Astrocyte (in vitro differentiated cells and primary cell): Measurements from ENCODE around the gene TTC1. TPM values are rescaled to one million over a fixed set of nuclear protein-coding genes. Genes with fewer than 3 reads are reported as not detected.

Source experiments
- DNase-seq: peaks from one replicate; pipeline ENCODE4 v3.0.0-alpha.2; 2010; ENCODE audit warnings: low read depth
- FAIRE-seq: peaks from 2 replicates; lab custom pipeline; 2011; peaks lifted over from hg19 to GRCh38; lab: Jason Lieb, UNC
- H2AFZ ChIP-seq: 2 replicates; pipeline ENCODE4 v1.6.0; 2012; ENCODE audit warnings: low read depth, low read length, inconsistent platforms
- H3K27ac ChIP-seq: 2 replicates; pipeline ENCODE4 v1.5.1; 2011; ENCODE audit warnings: low read depth, low read length, inconsistent platforms
- H3K27me3 ChIP-seq: 2 replicates; pipeline ENCODE4 v1.6.0; 2011; ENCODE audit warnings: low read length, inconsistent platforms; ENCODE audit not compliant: insufficient read depth
- H3K36me3 ChIP-seq: 2 replicates; pipeline ENCODE4 v1.5.1; 2011; ENCODE audit warnings: low read length, inconsistent platforms; ENCODE audit not compliant: insufficient read depth
- H3K4me1 ChIP-seq: 2 replicates; pipeline ENCODE4 v1.5.1; 2011; ENCODE audit warnings: low read length, inconsistent platforms; ENCODE audit not compliant: insufficient read depth
- H3K4me2 ChIP-seq: 2 replicates; pipeline ENCODE4 v1.6.0; 2012; ENCODE audit warnings: low read length, inconsistent platforms
- H3K4me3 ChIP-seq: 2 replicates; pipeline ENCODE4 v1.5.1; 2011; ENCODE audit warnings: low read depth, mild to moderate bottlenecking, low read length, inconsistent platforms; ENCODE audit not compliant: insufficient read depth
- H3K79me2 ChIP-seq: 2 replicates; pipeline ENCODE4 v1.6.0; 2012; ENCODE audit warnings: mild to moderate bottlenecking, low read length, inconsistent platforms; ENCODE audit not compliant: insufficient read depth
- H3K9ac ChIP-seq: 2 replicates; pipeline ENCODE4 v1.6.0; 2012; ENCODE audit warnings: mild to moderate bottlenecking, low read length, inconsistent platforms
- H3K9me3 ChIP-seq: 2 replicates; pipeline ENCODE4 v1.5.1; 2012; ENCODE audit warnings: low read depth, mild to moderate bottlenecking, low read length, inconsistent platforms; ENCODE audit not compliant: insufficient read depth
- H4K20me1 ChIP-seq: 2 replicates; pipeline ENCODE4 v1.6.0; 2012; ENCODE audit warnings: low read length, inconsistent platforms; ENCODE audit not compliant: insufficient read depth
- H3K27ac Mint-ChIP-seq: one replicate; pipeline ENCODE4 v1.8.0; 2021; ENCODE audit warnings: mild to moderate bottlenecking, mixed read lengths; ENCODE audit not compliant: unreplicated experiment
- H3K27me3 Mint-ChIP-seq: one replicate; pipeline ENCODE4 v1.8.0; 2021; ENCODE audit warnings: low read depth, mixed read lengths; ENCODE audit not compliant: unreplicated experiment
- H3K36me3 Mint-ChIP-seq: one replicate; pipeline ENCODE4 v1.8.0; 2021; ENCODE audit warnings: low read depth, mixed read lengths; ENCODE audit not compliant: unreplicated experiment
- H3K4me1 Mint-ChIP-seq: one replicate; pipeline ENCODE4 v1.8.0; 2021; ENCODE audit warnings: low read depth, mixed read lengths; ENCODE audit not compliant: unreplicated experiment
- H3K4me3 Mint-ChIP-seq: one replicate; pipeline ENCODE4 v1.8.0; 2021; ENCODE audit warnings: mild to moderate bottlenecking, moderate library complexity, mixed read lengths; ENCODE audit not compliant: unreplicated experiment
- H3K9me3 Mint-ChIP-seq: one replicate; pipeline ENCODE4 v1.8.0; 2021; ENCODE audit warnings: mild to moderate bottlenecking, mixed read lengths; ENCODE audit not compliant: unreplicated experiment
- EZH2 ChIP-seq: IDR thresholded peaks from 2 replicates; pipeline ENCODE4 v1.6.1; 2012; ENCODE audit warnings: mild to moderate bottlenecking, low read length, inconsistent platforms; ENCODE audit not compliant: insufficient read depth
- total RNA-seq: library from RNA; stranded (reverse); gene quantifications from 2 replicates; pipeline ENCODE4 v1.2.1, GENCODE V29; 2021
- TF ChIP-seq, protein P1 (sequence below): IDR thresholded peaks from 2 replicates; pipeline ENCODE4 v1.5.1; 2011; ENCODE audit warnings: low read depth, mild to moderate bottlenecking, inconsistent platforms, low read length, moderate library complexity; ENCODE audit not compliant: insufficient read depth

Gene TTC1
- total RNA-seq, 1 donor from 2014 or later: 61.2 TPM

DNA sequence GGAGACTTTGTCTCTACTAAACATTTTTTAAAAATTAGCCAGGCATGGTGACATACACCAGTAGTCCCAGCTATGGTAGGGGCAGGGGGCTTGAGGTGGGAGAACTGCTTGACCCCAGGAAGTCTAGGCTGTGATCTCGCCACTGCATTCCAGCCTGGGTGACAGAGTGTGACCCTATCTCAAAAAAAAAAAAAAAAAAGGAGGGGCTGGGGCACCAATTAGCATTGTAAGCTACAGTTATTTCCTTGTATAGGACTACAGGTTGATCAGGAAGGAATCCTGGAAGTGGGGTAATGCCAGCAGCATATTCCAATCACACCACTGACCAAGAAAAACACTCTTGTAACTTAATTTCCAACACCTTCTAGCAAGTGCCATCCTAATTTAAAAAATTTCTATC is 78.3 kb downstream of the TTC1 start:
- H4K20me1 ChIP-seq: no peaks in the 10 kb centered on the region
- H3K36me3 ChIP-seq: peaks cover 2% of the 10 kb centered on the region
- TF ChIP-seq, protein P1, sequence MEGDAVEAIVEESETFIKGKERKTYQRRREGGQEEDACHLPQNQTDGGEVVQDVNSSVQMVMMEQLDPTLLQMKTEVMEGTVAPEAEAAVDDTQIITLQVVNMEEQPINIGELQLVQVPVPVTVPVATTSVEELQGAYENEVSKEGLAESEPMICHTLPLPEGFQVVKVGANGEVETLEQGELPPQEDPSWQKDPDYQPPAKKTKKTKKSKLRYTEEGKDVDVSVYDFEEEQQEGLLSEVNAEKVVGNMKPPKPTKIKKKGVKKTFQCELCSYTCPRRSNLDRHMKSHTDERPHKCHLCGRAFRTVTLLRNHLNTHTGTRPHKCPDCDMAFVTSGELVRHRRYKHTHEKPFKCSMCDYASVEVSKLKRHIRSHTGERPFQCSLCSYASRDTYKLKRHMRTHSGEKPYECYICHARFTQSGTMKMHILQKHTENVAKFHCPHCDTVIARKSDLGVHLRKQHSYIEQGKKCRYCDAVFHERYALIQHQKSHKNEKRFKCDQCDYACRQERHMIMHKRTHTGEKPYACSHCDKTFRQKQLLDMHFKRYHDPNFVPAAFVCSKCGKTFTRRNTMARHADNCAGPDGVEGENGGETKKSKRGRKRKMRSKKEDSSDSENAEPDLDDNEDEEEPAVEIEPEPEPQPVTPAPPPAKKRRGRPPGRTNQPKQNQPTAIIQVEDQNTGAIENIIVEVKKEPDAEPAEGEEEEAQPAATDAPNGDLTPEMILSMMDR: no peak
- TF ChIP-seq EZH2: no peak
- peaks cover 22% of the 10 kb centered on the region for H3K4me1 ChIP-seq
- no peaks in the 10 kb centered on the region for H3K36me3 Mint-ChIP-seq
- H3K9me3 ChIP-seq: no peaks in the 10 kb centered on the region
- DNase-seq (no peak), FAIRE-seq (no peak)
- no peak overlapping the region for H3K4me3 ChIP-seq
- no peak overlapping the region for H3K4me2 ChIP-seq
- no peaks in the 10 kb centered on the region for H3K79me2 ChIP-seq
- peaks cover 24% of the 10 kb centered on the region for H3K4me1 Mint-ChIP-seq
- no peak overlapping the region for H3K4me3 Mint-ChIP-seq
- no peaks in the 10 kb centered on the region for H3K9me3 Mint-ChIP-seq
- H3K27ac Mint-ChIP-seq: no peak overlapping the region
- H3K27ac ChIP-seq: no peak overlapping the region
- no peaks in the 10 kb centered on the region for H3K27me3 ChIP-seq
- H3K9ac ChIP-seq: no peak overlapping the region
- H3K27me3 Mint-ChIP-seq: no peaks in the 10 kb centered on the region
- no peak overlapping the region for H2AFZ ChIP-seq

DNA sequence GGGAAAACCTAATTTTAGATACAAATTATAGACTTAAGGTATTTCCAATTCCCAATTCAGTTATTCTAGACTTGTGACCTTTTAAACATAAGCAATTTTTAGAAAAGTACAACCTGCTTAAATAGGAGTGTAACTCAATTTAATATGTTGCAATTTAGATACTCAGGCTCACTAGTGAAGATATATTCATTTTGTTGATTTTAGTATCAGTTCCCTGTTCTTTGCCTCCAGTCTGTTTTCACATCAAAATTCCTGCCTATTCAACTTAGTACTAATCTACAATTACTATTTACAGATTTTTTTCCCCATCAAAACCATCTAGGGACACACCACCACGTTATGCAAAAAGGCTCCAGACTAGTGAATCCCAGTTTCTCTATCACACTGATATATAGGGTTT is 79.9 kb downstream of the TTC1 start:
- H3K4me3 Mint-ChIP-seq: no peak overlapping the region
- FAIRE-seq (no peak), DNase-seq (no peak)
- Histone ChIP-seq H3K79me2 (peaks cover 4% of the 10 kb centered on the region), H3K4me2 (no peak overlapping the region), H2AFZ (no peak overlapping the region), H3K4me1 (peaks cover 7% of the 10 kb centered on the region), H4K20me1 (no peaks in the 10 kb centered on the region), H3K9me3 (no peaks in the 10 kb centered on the region), H3K36me3 (peaks cover 17% of the 10 kb centered on the region), H3K27ac (no peak overlapping the region), H3K4me3 (no peak overlapping the region), H3K27me3 (no peaks in the 10 kb centered on the region), H3K9ac (no peak overlapping the region)
- no peaks in the 10 kb centered on the region for H3K27me3 Mint-ChIP-seq
- H3K4me1 Mint-ChIP-seq: peaks cover 9% of the 10 kb centered on the region
- H3K36me3 Mint-ChIP-seq: peaks cover 6% of the 10 kb centered on the region
- TF ChIP-seq, protein P1: no peak
- TF ChIP-seq EZH2: no peak
- H3K27ac Mint-ChIP-seq: no peak overlapping the region
- no peaks in the 10 kb centered on the region for H3K9me3 Mint-ChIP-seq

DNA sequence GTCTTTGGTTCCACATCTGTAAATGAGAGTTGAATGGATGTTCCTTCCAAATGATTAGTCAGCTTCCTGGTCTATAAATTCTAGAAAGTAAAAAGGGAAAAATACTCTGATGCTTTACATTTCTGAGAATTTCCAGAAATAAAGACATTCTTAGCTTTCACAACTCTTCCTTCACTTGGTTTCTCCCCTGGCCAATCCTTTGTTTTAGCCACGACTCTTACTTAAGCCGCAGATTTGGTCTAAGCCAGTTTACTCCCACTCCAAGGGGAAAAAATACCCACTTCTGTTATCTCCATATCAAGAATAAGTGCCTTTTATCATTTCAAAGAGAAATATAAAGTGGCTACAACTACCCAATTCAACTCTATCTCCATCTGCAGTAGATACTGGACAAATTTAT is 80.6 kb downstream of the TTC1 start:
- Mint-ChIP-seq H3K27ac (no peak overlapping the region), H3K4me3 (no peak overlapping the region), H3K36me3 (peaks cover 6% of the 10 kb centered on the region), H3K9me3 (no peaks in the 10 kb centered on the region), H3K27me3 (no peaks in the 10 kb centered on the region), H3K4me1 (peaks cover 9% of the 10 kb centered on the region)
- TF ChIP-seq, protein P1: no peak
- no peak for TF ChIP-seq EZH2
- H4K20me1 ChIP-seq: no peaks in the 10 kb centered on the region
- no peaks in the 10 kb centered on the region for H3K27me3 ChIP-seq
- no peaks in the 10 kb centered on the region for H3K9me3 ChIP-seq
- H3K9ac ChIP-seq: no peak overlapping the region
- H3K36me3 ChIP-seq: peaks cover 17% of the 10 kb centered on the region
- H3K27ac ChIP-seq: no peak overlapping the region
- H3K79me2 ChIP-seq: peaks cover 5% of the 10 kb centered on the region
- no peak overlapping the region for H3K4me3 ChIP-seq
- no peaks in the 10 kb centered on the region for H3K4me1 ChIP-seq
- no peak overlapping the region for H3K4me2 ChIP-seq
- DNase-seq: no peak
- FAIRE-seq: no peak
- no peak overlapping the region for H2AFZ ChIP-seq
